Endodermal cell (in vitro differentiated cells): ENCODE data around the gene BRPF1. TPM values are rescaled to one million over a fixed set of nuclear protein-coding genes. Genes with fewer than 3 reads are reported as not detected.

ENCODE experiments used
- DNase-seq: peaks from one replicate; pipeline ENCODE4 v3.0.0-alpha.2; 2017
- H3K27ac ChIP-seq: 2 replicates; pipeline ENCODE4 v1.5.1; 2013; ENCODE audit warnings: mild to moderate bottlenecking, low read depth, low read length, moderate library complexity
- H3K27me3 ChIP-seq: 2 replicates; pipeline ENCODE4 v1.6.1; 2013; ENCODE audit warnings: mild to moderate bottlenecking, low read length, moderate library complexity; ENCODE audit not compliant: insufficient read depth, control insufficient read depth, poor library complexity, severe bottlenecking
- H3K36me3 ChIP-seq: 2 replicates; pipeline ENCODE4 v1.7.0; 2013; ENCODE audit warnings: mild to moderate bottlenecking, low read length, moderate library complexity; ENCODE audit not compliant: control insufficient read depth, insufficient read depth
- H3K4me1 ChIP-seq: one replicate; pipeline ENCODE4 v1.7.0; 2013; ENCODE audit warnings: low read length; ENCODE audit not compliant: control insufficient read depth, insufficient read depth
- H3K4me3 ChIP-seq: 2 replicates; pipeline ENCODE4 v1.5.1; 2013; ENCODE audit warnings: mild to moderate bottlenecking, low read length, moderate library complexity
- H3K9ac ChIP-seq: 2 replicates; pipeline ENCODE4 v1.6.1; 2013; ENCODE audit warnings: mild to moderate bottlenecking, low read length, moderate library complexity; ENCODE audit not compliant: poor library complexity, severe bottlenecking; ENCODE audit errors: extremely low read depth
- H3K9me3 ChIP-seq: 2 replicates; pipeline ENCODE4 v1.6.1; 2013; ENCODE audit warnings: mild to moderate bottlenecking, low read length, moderate library complexity; ENCODE audit not compliant: control insufficient read depth
- H3K27ac Mint-ChIP-seq: 2 replicates; pipeline ENCODE4 v1.8.0; 2020; ENCODE audit warnings: mixed read lengths
- H3K27me3 Mint-ChIP-seq: 2 replicates; pipeline ENCODE4 v1.8.0; 2021; ENCODE audit warnings: mild to moderate bottlenecking, mixed read lengths; ENCODE audit not compliant: insufficient read depth
- H3K36me3 Mint-ChIP-seq: 2 replicates; pipeline ENCODE4 v1.8.0; 2020; ENCODE audit warnings: low read depth, mixed read lengths
- H3K4me1 Mint-ChIP-seq: 2 replicates; pipeline ENCODE4 v1.8.0; 2020; ENCODE audit warnings: mixed read lengths
- H3K4me3 Mint-ChIP-seq: 2 replicates; pipeline ENCODE4 v1.8.0; 2020; ENCODE audit warnings: mild to moderate bottlenecking, moderate library complexity, mixed read lengths
- H3K9me3 Mint-ChIP-seq: 2 replicates; pipeline ENCODE4 v1.8.0; 2020; ENCODE audit warnings: mild to moderate bottlenecking, mixed read lengths
- CTCF ChIP-seq: fragments of 200-600 bp; sonication (generic); conservative IDR thresholded peaks from 2 replicates; pipeline ENCODE4 v1.5.0; 2021; ENCODE audit warnings: antibody characterized with exemption, mild to moderate bottlenecking
- WGBS, 2 experiments: methylation state at CpG; one replicate each; pipeline versions ENCODE4 v1.1.5 to v1.1.7; 2013; ENCODE audit warnings: missing lambda C conversion rate in 2 of 2, mixed read lengths in 1 of 2; ENCODE audit not compliant: insufficient coverage in 1 of 2, insufficient read length in 1 of 2; 5-methylcytosine and 5-hydroxymethylcytosine counted together
- total RNA-seq, 2 donors: library from RNA; stranded (reverse); fragmentation: NEBNext Ultra II Directional in 1 of 2; extraction: Animal tissue kit (Norgen Biotek cat#: 25700) in 1 of 2; gene quantifications; 2 replicates in 1 of 2; 3 replicates in 1 of 2; pipeline ENCODE4 v1.2.1, GENCODE V29; 2021

Gene BRPF1
- total RNA-seq, 2 donors from 2014 or later = 22.7 to 28.5 TPM

GRCh38 chr3:9715136-9715535, 16.4 kb upstream of the BRPF1 start:
- Mint-ChIP-seq H3K36me3 (no peaks in the 10 kb centered on the region), H3K27me3 (peaks cover 19% of the 10 kb centered on the region), H3K9me3 (no peaks in the 10 kb centered on the region), H3K4me1 (no peaks in the 10 kb centered on the region), H3K27ac (no peak overlapping the region), H3K4me3 (no peak overlapping the region)
- Histone ChIP-seq H3K27me3 (peaks cover 18% of the 10 kb centered on the region), H3K9me3 (no peaks in the 10 kb centered on the region), H3K4me1 (no peaks in the 10 kb centered on the region), H3K36me3 (no peaks in the 10 kb centered on the region), H3K4me3 (no peak overlapping the region), H3K27ac (no peak overlapping the region), H3K9ac (no peak overlapping the region)
- TF ChIP-seq CTCF = no peak
- peak; percentile 88 for DNase-seq
- 29 to 44% methylated on average over 2 to 4 of the region's 4 CpGs for WGBS, 2 experiments

- no peak overlapping the region for H3K4me3 Mint-ChIP-seq
- 61 to 73% methylated on average over 2 to 6 of the region's 6 CpGs for WGBS, 2 experiments
- H3K9me3 ChIP-seq = no peaks in the 10 kb centered on the region
- H3K27ac Mint-ChIP-seq = no peak overlapping the region
- no peak overlapping the region for H3K4me3 ChIP-seq
- peaks cover 26% of the 10 kb centered on the region for H3K27me3 ChIP-seq
- no peak overlapping the region for H3K9ac ChIP-seq
- peaks cover 16% of the 10 kb centered on the region for H3K27me3 Mint-ChIP-seq
- no peak overlapping the region for H3K27ac ChIP-seq
- no peaks in the 10 kb centered on the region for H3K4me1 ChIP-seq
- H3K36me3 Mint-ChIP-seq = no peaks in the 10 kb centered on the region
- no peaks in the 10 kb centered on the region for H3K9me3 Mint-ChIP-seq
- TF ChIP-seq CTCF = peak; percentile 45
- H3K4me1 Mint-ChIP-seq = no peaks in the 10 kb centered on the region
- no peaks in the 10 kb centered on the region for H3K36me3 ChIP-seq
- DNase-seq = no peak
Measured at GRCh38 chr3:9715764-9716437, 15.6 kb upstream of the BRPF1 start.

GRCh38 chr3:9716801-9717555, 14.6 kb upstream of the BRPF1 start:
- H3K27me3 Mint-ChIP-seq = peaks cover 13% of the 10 kb centered on the region
- no peak for DNase-seq
- no peak overlapping the region for H3K27ac Mint-ChIP-seq
- Histone ChIP-seq H3K4me3 (no peak overlapping the region), H3K27ac (no peak overlapping the region), H3K9me3 (no peaks in the 10 kb centered on the region), H3K4me1 (no peaks in the 10 kb centered on the region), H3K36me3 (no peaks in the 10 kb centered on the region), H3K9ac (no peak overlapping the region), H3K27me3 (peaks cover 24% of the 10 kb centered on the region)
- no peaks in the 10 kb centered on the region for H3K9me3 Mint-ChIP-seq
- H3K4me1 Mint-ChIP-seq = no peaks in the 10 kb centered on the region
- WGBS, 2 experiments = 76 to 78% methylated on average over 2 to 5 of the region's 5 CpGs
- no peak overlapping the region for H3K4me3 Mint-ChIP-seq
- no peaks in the 10 kb centered on the region for H3K36me3 Mint-ChIP-seq
- no peak for TF ChIP-seq CTCF
